Liver (tissue), 3 donors: ENCODE measurements around the gene SPPL2C.

Experiments
- EGR1 ChIP-seq, 2 donors: IDR thresholded peaks; 2 replicates each; pipeline ENCODE4 v1.6.1; 2016 to 2018; ENCODE audit warnings: antibody characterized with exemption in 2 of 2, low read depth in 2 of 2
- HNF4A ChIP-seq, 2 donors: conservative IDR thresholded peaks; 2 replicates each; pipeline ENCODE4 v1.6.1; 2016; ENCODE audit warnings: antibody characterized with exemption in 2 of 2, mild to moderate bottlenecking in 2 of 2
- JUND ChIP-seq, 2 donors: IDR thresholded peaks; 2 replicates each; pipeline ENCODE4 v1.6.1; 2016; ENCODE audit warnings: antibody characterized with exemption in 2 of 2
- RXRA ChIP-seq, 2 donors: IDR thresholded peaks; 2 replicates each; pipeline ENCODE4 v1.6.1; 2017 to 2018; ENCODE audit warnings: antibody characterized with exemption in 2 of 2, mild to moderate bottlenecking in 1 of 2
- SP1 ChIP-seq: IDR thresholded peaks from 2 replicates; pipeline ENCODE4 v1.6.1; 2018; ENCODE audit warnings: antibody characterized with exemption, mild to moderate bottlenecking
- TAF1 ChIP-seq: conservative IDR thresholded peaks from 2 replicates; pipeline ENCODE4 v1.6.1; 2016; ENCODE audit warnings: antibody characterized with exemption, mild to moderate bottlenecking
- TF ChIP-seq, protein P1 (sequence below): fragments of 150-350 bp; IDR thresholded peaks from 2 replicates; pipeline ENCODE4 v1.5.1; 2017; ENCODE audit warnings: improper control_type of control experiment, low read depth, low read length; ENCODE audit not compliant: missing input control
- TF ChIP-seq, protein P2 (sequence below): IDR thresholded peaks from 2 replicates; pipeline ENCODE4 v1.6.1; 2016; ENCODE audit warnings: antibody characterized with exemption, mild to moderate bottlenecking
- TF ChIP-seq, protein P3 (sequence below): IDR thresholded peaks from 2 replicates; pipeline ENCODE4 v1.6.1; 2016; ENCODE audit warnings: antibody characterized with exemption
- TF ChIP-seq, protein P4 (sequence below): IDR thresholded peaks from 2 replicates; pipeline ENCODE4 v1.6.1; 2016; ENCODE audit warnings: antibody characterized with exemption
- donor health status: healthy.
- donor health status: healthy.

DNA sequence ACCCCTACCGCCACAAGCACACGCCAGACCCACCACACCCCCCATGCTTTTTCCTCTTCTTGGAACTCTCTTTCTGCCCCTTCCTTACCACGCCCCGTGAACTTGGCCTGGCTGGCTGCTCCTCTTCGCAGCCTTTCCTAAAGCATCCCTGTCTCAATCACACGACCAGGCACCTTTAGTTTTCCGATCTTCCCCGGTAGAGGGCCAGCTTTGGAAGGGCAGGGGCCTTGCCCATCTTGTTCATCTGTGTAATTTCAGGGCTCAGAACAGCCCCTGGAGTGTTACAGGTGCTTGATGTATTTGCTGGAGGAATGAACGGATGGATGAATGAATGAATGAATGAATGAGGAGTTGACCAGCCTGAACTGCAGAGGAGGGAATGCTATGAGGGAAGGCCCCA lies 3.7 kb downstream of the SPPL2C start:
- TF ChIP-seq, protein P1, sequence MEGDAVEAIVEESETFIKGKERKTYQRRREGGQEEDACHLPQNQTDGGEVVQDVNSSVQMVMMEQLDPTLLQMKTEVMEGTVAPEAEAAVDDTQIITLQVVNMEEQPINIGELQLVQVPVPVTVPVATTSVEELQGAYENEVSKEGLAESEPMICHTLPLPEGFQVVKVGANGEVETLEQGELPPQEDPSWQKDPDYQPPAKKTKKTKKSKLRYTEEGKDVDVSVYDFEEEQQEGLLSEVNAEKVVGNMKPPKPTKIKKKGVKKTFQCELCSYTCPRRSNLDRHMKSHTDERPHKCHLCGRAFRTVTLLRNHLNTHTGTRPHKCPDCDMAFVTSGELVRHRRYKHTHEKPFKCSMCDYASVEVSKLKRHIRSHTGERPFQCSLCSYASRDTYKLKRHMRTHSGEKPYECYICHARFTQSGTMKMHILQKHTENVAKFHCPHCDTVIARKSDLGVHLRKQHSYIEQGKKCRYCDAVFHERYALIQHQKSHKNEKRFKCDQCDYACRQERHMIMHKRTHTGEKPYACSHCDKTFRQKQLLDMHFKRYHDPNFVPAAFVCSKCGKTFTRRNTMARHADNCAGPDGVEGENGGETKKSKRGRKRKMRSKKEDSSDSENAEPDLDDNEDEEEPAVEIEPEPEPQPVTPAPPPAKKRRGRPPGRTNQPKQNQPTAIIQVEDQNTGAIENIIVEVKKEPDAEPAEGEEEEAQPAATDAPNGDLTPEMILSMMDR: no peak
- TF ChIP-seq JUND (IDR thresholded peaks at IDR 0.05) (no peak), HNF4A (conservative IDR thresholded peaks at IDR 0.05) (no peak), SP1 (no peak), TAF1 (no peak), EGR1 (IDR thresholded peaks at IDR 0.05; ENCODE audit: low read depth in 2 of 2) (no peak), RXRA (IDR thresholded peaks at IDR 0.05) (no peak)
- TF ChIP-seq, protein P2, sequence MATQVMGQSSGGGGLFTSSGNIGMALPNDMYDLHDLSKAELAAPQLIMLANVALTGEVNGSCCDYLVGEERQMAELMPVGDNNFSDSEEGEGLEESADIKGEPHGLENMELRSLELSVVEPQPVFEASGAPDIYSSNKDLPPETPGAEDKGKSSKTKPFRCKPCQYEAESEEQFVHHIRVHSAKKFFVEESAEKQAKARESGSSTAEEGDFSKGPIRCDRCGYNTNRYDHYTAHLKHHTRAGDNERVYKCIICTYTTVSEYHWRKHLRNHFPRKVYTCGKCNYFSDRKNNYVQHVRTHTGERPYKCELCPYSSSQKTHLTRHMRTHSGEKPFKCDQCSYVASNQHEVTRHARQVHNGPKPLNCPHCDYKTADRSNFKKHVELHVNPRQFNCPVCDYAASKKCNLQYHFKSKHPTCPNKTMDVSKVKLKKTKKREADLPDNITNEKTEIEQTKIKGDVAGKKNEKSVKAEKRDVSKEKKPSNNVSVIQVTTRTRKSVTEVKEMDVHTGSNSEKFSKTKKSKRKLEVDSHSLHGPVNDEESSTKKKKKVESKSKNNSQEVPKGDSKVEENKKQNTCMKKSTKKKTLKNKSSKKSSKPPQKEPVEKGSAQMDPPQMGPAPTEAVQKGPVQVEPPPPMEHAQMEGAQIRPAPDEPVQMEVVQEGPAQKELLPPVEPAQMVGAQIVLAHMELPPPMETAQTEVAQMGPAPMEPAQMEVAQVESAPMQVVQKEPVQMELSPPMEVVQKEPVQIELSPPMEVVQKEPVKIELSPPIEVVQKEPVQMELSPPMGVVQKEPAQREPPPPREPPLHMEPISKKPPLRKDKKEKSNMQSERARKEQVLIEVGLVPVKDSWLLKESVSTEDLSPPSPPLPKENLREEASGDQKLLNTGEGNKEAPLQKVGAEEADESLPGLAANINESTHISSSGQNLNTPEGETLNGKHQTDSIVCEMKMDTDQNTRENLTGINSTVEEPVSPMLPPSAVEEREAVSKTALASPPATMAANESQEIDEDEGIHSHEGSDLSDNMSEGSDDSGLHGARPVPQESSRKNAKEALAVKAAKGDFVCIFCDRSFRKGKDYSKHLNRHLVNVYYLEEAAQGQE: no peak
- TF ChIP-seq, protein P3, sequence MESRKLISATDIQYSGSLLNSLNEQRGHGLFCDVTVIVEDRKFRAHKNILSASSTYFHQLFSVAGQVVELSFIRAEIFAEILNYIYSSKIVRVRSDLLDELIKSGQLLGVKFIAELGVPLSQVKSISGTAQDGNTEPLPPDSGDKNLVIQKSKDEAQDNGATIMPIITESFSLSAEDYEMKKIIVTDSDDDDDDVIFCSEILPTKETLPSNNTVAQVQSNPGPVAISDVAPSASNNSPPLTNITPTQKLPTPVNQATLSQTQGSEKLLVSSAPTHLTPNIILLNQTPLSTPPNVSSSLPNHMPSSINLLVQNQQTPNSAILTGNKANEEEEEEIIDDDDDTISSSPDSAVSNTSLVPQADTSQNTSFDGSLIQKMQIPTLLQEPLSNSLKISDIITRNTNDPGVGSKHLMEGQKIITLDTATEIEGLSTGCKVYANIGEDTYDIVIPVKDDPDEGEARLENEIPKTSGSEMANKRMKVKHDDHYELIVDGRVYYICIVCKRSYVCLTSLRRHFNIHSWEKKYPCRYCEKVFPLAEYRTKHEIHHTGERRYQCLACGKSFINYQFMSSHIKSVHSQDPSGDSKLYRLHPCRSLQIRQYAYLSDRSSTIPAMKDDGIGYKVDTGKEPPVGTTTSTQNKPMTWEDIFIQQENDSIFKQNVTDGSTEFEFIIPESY: no peak
- TF ChIP-seq, protein P4, sequence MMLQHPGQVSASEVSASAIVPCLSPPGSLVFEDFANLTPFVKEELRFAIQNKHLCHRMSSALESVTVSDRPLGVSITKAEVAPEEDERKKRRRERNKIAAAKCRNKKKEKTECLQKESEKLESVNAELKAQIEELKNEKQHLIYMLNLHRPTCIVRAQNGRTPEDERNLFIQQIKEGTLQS: no peak
